HepG2 (cell line): Measurements from ENCODE around the gene HES7. TPM values are rescaled to one million over a fixed set of nuclear protein-coding genes. Genes with fewer than 3 reads are reported as not detected.

Source experiments
- ATAC-seq: fragments of 200-7000 bp; cut with Tn5 transposase; 3 replicates; pipeline ENCODE4 v1.9.1; 2020; ENCODE audit warnings: mild to moderate bottlenecking, moderate library complexity
- BruUV-seq: library from RNA; stranded (reverse); fragments of 400-500 nt; replicated peaks from 2 replicates; lab custom pipeline; 2021; lab: Mats Ljungman, UMichigan
- CTCF ChIA-PET: fragments of 300-600 bp; formaldehyde crosslinking; extraction: SDS; loops from one replicate; lab custom pipeline; 2021; ENCODE audit warnings: low total read pairs, inconsistent platforms, low intra/inter-chr PET ratio; lab: Yijun Ruan, JAX
- POLR2A ChIA-PET: fragments of 350-600 bp; sonication (Branson Sonifier 250); formaldehyde crosslinking; loops from one replicate; lab custom pipeline; 2020; ENCODE audit warnings: antibody characterized with exemption, inconsistent platforms; lab: Yijun Ruan, JAX
- DNase-seq: peaks from one replicate; pipeline ENCODE4 v3.0.0-alpha.2; 2015; ENCODE audit warnings: low spot score
- FAIRE-seq: peaks from 3 replicates; lab custom pipeline; 2011; peaks lifted over from hg19 to GRCh38; lab: Jason Lieb, UNC
- H2AFZ ChIP-seq: one replicate; pipeline ENCODE4 v1.6.1; 2011; ENCODE audit warnings: low read length, inconsistent platforms
- H3K27ac ChIP-seq: fragments of 300-600 bp; 3 replicates; pipeline ENCODE4 v1.8.0; 2011; ENCODE audit warnings: mixed run types, mild to moderate bottlenecking, mixed read lengths, low read length, inconsistent platforms; ENCODE audit not compliant: insufficient read depth; ENCODE audit errors: extremely low read length
- H3K27me3 ChIP-seq, 2 experiments: fragments of 200-600 bp in 1 of 2; 2 replicates in 1 of 2; 3 replicates in 1 of 2; pipeline versions ENCODE4 v1.6.0 to v1.8.0; 2011; ENCODE audit warnings: low read length in 2 of 2, mild to moderate bottlenecking in 2 of 2, moderate library complexity in 2 of 2, inconsistent platforms in 1 of 2; ENCODE audit not compliant: insufficient read depth in 2 of 2, control insufficient read depth in 1 of 2
- H3K36me3 ChIP-seq, 2 experiments: fragments of 200-600 bp in 1 of 2; replicated peaks in 1 of 2; 2 replicates in 1 of 2; 3 replicates in 1 of 2; pipeline versions ENCODE4 v1.5.1 to v1.8.0; 2011; ENCODE audit warnings: low read length in 2 of 2, inconsistent platforms in 1 of 2; ENCODE audit not compliant: insufficient read depth in 2 of 2, control insufficient read depth in 1 of 2
- H3K4me1 ChIP-seq: 2 replicates; pipeline ENCODE4 v1.5.1; 2012; ENCODE audit warnings: low read length, inconsistent platforms; ENCODE audit not compliant: insufficient read depth
- H3K4me2 ChIP-seq: 2 replicates; pipeline ENCODE4 v1.6.0; 2011; ENCODE audit warnings: low read depth, low read length, inconsistent platforms
- H3K4me3 ChIP-seq, 3 experiments: fragments of 200-600 bp in 1 of 3; sonication (generic), shearing (Covaris generic) in 1 of 3; replicated peaks in 1 of 3; 2 replicates each; pipeline ENCODE4 v1.5.1; 2011 to 2016; ENCODE audit warnings: low read length in 3 of 3, inconsistent platforms in 2 of 3, low read depth in 2 of 3, mild to moderate bottlenecking in 2 of 3, control low read depth in 1 of 3, mixed read lengths in 1 of 3; ENCODE audit not compliant: insufficient read depth in 1 of 3
- H3K79me2 ChIP-seq: one replicate; pipeline ENCODE4 v1.6.1; 2011; ENCODE audit warnings: low read length, inconsistent platforms; ENCODE audit not compliant: insufficient read depth
- H3K9ac ChIP-seq: 2 replicates; pipeline ENCODE4 v1.6.0; 2011; ENCODE audit warnings: mild to moderate bottlenecking, low read depth, low read length, inconsistent platforms; ENCODE audit not compliant: insufficient read depth
- H3K9me3 ChIP-seq: 2 replicates; pipeline ENCODE4 v1.5.1; 2012; ENCODE audit warnings: mild to moderate bottlenecking, low read length
- H4K20me1 ChIP-seq: 2 replicates; pipeline ENCODE4 v1.6.0; 2011; ENCODE audit warnings: inconsistent platforms, mild to moderate bottlenecking, low read length, moderate library complexity; ENCODE audit not compliant: insufficient read depth
- BRD4 ChIP-seq: sonication (generic); formaldehyde crosslinking; IDR thresholded peaks from 2 replicates; pipeline ENCODE4 v1.4.0; 2020; ENCODE audit warnings: missing genetic modification reagents
- CBX5 ChIP-seq: sonication (generic); formaldehyde crosslinking; IDR thresholded peaks from 2 replicates; pipeline ENCODE4 v1.4.0; 2020; ENCODE audit warnings: missing genetic modification reagents, borderline replicate concordance
- NFKB2 ChIP-seq: sonication (generic); formaldehyde crosslinking; IDR thresholded peaks from 2 replicates; pipeline ENCODE4 v1.4.0; 2020; ENCODE audit warnings: missing genetic modification reagents, borderline replicate concordance
- PCBP1 ChIP-seq: fragments of 200-400 bp; formaldehyde crosslinking; IDR thresholded peaks from 2 replicates; pipeline ENCODE4 v1.6.1; 2017; ENCODE audit warnings: mild to moderate bottlenecking, low read depth, low read length, borderline replicate concordance
- SAP130 ChIP-seq: IDR thresholded peaks from 2 replicates; pipeline ENCODE4 v1.6.1; 2016; ENCODE audit warnings: low read depth
- TEAD2 ChIP-seq: sonication (generic); formaldehyde crosslinking; IDR thresholded peaks from 2 replicates; pipeline ENCODE4 v1.9.0; 2021; ENCODE audit warnings: missing genetic modification reagents
- ZNF383 ChIP-seq: sonication (generic); formaldehyde crosslinking; IDR thresholded peaks from 2 replicates; pipeline ENCODE4 v1.4.0; 2020; ENCODE audit warnings: missing genetic modification reagents, mild to moderate bottlenecking, borderline replicate concordance
- ZNF556 ChIP-seq: sonication (generic); formaldehyde crosslinking; IDR thresholded peaks from 2 replicates; pipeline ENCODE4 v1.4.0; 2020; ENCODE audit warnings: mild to moderate bottlenecking, missing genetic modification reagents, borderline replicate concordance
- ZNF768 ChIP-seq: sonication (generic); formaldehyde crosslinking; IDR thresholded peaks from 2 replicates; pipeline ENCODE4 v1.4.0; 2020; ENCODE audit warnings: missing genetic modification reagents
- WGBS: methylation state at CpG from one replicate; pipeline ENCODE4 v1.1.6; 2017; ENCODE audit warnings: low lambda C conversion rate; 5-methylcytosine and 5-hydroxymethylcytosine counted together
- in situ Hi-C: cut with HindIII; loops from 2 replicates; pipeline ENCODE4 v1.10.0; 2017; ENCODE audit warnings: low pct_unique_long_range_greater_than_20kb; ENCODE audit not compliant: extremely low pct_ligation_motif_present
- intact Hi-C: fragments of 100-400 bp; cut with micrococcal nuclease; formaldehyde crosslinking; loops from one replicate; pipeline ENCODE4 v1.10.0; 2022; ENCODE audit not compliant: unreplicated experiment
- polyA plus RNA-seq, 8 experiments: library from polyadenylated mRNA; depleted of rRNA in 3 of 8; stranded (reverse) in 7 of 8; unstranded in 1 of 8; fragments of >200 nt; fragmentation: Illumina TruSeq in 4 of 8; extraction: Trizol in 4 of 8; gene quantifications; 2 replicates each; pipeline versions ENCODE4 v1.2.1 to v1.2.3, GENCODE V29; 2011 to 2016; ENCODE audit warnings: low read depth in 4 of 8, missing spikeins in 1 of 8, mixed read lengths in 1 of 8; ENCODE audit not compliant: insufficient read depth in 1 of 8
- total RNA-seq, 5 experiments: library from RNA; depleted of rRNA; stranded (reverse); fragments of >200 nt; fragmentation: Illumina TruSeq; extraction: Trizol; gene quantifications; 2 replicates each; pipeline ENCODE4 v1.2.3, GENCODE V29; 2016; ENCODE audit warnings: low read depth in 1 of 5
- TF ChIP-seq, protein P1 (sequence below): sonication (generic); formaldehyde crosslinking; IDR thresholded peaks from 2 replicates; pipeline ENCODE4 v1.8.1; 2022; ENCODE audit warnings: mild to moderate bottlenecking, missing genetic modification reagents
- TF ChIP-seq, protein P2 (sequence below): IDR thresholded peaks from 2 replicates; pipeline ENCODE4 v1.4.0; 2020; ENCODE audit warnings: mild to moderate bottlenecking, missing genetic modification reagents
- TF ChIP-seq, protein P3 (sequence below): sonication (generic); formaldehyde crosslinking; IDR thresholded peaks from 2 replicates; pipeline ENCODE4; 2020; ENCODE audit warnings: missing genetic modification reagents, mild to moderate bottlenecking, borderline replicate concordance

Gene HES7
- total and polyA plus RNA-seq, 2 of the 13 experiments (the other 11 are each of a cell fraction or from before 2014, with no cell fraction given), result not detected

DNA sequence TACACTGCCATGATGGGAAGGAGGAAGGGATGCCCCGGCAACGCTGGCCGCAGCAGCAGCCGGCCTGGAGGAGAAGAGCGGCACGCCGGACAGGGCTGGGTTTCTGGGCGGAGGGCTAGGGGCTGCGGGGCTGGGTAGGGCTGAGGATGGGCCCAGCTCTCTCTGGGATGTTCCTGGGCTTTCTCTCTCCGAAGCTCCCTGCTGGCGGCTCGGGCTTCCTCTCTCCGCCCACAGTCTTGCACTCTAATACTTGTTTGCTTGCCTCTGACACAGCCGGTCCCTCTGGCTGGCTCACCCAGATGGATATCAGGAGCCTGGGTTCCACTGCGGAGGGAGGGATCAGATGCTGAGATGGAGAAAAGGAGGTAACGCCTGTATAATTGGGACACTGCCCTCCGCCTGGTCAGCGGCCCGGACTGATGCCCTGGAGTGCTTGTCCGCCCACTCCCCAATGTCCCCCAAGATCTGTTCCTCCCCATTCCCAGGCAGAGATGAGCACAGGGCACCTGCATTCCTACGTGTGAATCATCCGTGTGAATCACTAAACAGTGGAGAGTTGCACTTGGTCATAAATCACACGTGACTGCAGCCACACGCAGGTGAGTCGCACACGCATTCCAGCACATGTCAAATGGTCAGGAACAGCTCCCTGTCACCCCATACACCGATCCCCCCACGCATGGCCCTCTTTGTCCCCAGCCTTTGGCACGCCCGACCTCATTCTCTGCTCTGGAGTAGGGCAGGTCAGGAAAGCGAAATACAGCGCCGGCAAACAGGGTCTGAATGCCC, 5.7 kb downstream of the HES7 start, which contains the start of gene ALOXE3:
TSS of gene ALOXE3 (minus strand) at position 535 of the 789 bp plus-strand sequence. CDS start at position 11, 524 bp downstream.
- peak within 1 kb of the TSS; percentile 62 for H3K9ac ChIP-seq
- no peak for FAIRE-seq
- H3K79me2 ChIP-seq, result no peaks in the 10 kb centered on the region
- peaks cover 44% of the 10 kb centered on the region for H3K4me1 ChIP-seq
- 1% methylated on average over 27 of the region's 33 CpGs for WGBS
- H3K4me2 ChIP-seq, result peak within 1 kb of the TSS; percentile 100
- intact Hi-C loops (loop anchor here (1.0 to 5.0 kb wide), 4 partner anchors 8 to 69 kb away; no protein-coding TSS in a partner anchor), in situ Hi-C loops (loop anchor here (5.0 kb wide), 1 partner anchor 46 kb away; no protein-coding TSS in a partner anchor)
- CTCF ChIA-PET, result interaction anchor here (1.6 kb wide), 1 partner anchor 24 kb away, joined by 12 read pairs; no protein-coding TSS in a partner anchor
- ATAC-seq, result peak; percentile 16
- H3K36me3 ChIP-seq, result no peaks in the 10 kb centered on the region
- peaks cover 11% of the 10 kb centered on the region; the same call in 1 of the 2 replicates for H4K20me1 ChIP-seq
- H3K4me3 ChIP-seq, result peak within 1 kb of the TSS; percentile 68 to 95 (median 94)
- peak within 1 kb of the TSS; percentile 74 for H2AFZ ChIP-seq
- peaks cover 4 to 51% of the 10 kb centered on the region in 2 experiments for H3K27me3 ChIP-seq
- peak; percentile 49 for DNase-seq
- POLR2A ChIA-PET, result interaction anchor here (0.6 to 5.1 kb wide), 5 partner anchors 8 to 175 kb away, joined by 3 to 35 read pairs (median 4); no protein-coding TSS in a partner anchor
- no TSS peak for BruUV-seq
- no peaks in the 10 kb centered on the region for H3K9me3 ChIP-seq
- peak within 1 kb of the TSS; percentile 10 for H3K27ac ChIP-seq
- TF ChIP-seq CBX5 (CRISPR knock-in tag), result 0 out of 2 replicates have a peak, but pooled peaks have one; percentile 10
- 0 out of 2 replicates have a peak, but pooled peaks have one; percentile 7 for TF ChIP-seq ZNF556
- TF ChIP-seq SAP130 (CRISPR knock-in tag), result peak; percentile 2; the same call in 1 of the 2 replicates
- TF ChIP-seq NFKB2, result peak; percentile 30; the same call in 1 of the 2 replicates
- 0 out of 2 replicates have a peak, but pooled peaks have one; percentile 51 for TF ChIP-seq BRD4
- TF ChIP-seq, protein P1, sequence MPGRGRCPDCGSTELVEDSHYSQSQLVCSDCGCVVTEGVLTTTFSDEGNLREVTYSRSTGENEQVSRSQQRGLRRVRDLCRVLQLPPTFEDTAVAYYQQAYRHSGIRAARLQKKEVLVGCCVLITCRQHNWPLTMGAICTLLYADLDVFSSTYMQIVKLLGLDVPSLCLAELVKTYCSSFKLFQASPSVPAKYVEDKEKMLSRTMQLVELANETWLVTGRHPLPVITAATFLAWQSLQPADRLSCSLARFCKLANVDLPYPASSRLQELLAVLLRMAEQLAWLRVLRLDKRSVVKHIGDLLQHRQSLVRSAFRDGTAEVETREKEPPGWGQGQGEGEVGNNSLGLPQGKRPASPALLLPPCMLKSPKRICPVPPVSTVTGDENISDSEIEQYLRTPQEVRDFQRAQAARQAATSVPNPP (CRISPR knock-in tag), result no peak
- no peak for TF ChIP-seq ZNF768 (CRISPR knock-in tag)
- TF ChIP-seq, protein P2, sequence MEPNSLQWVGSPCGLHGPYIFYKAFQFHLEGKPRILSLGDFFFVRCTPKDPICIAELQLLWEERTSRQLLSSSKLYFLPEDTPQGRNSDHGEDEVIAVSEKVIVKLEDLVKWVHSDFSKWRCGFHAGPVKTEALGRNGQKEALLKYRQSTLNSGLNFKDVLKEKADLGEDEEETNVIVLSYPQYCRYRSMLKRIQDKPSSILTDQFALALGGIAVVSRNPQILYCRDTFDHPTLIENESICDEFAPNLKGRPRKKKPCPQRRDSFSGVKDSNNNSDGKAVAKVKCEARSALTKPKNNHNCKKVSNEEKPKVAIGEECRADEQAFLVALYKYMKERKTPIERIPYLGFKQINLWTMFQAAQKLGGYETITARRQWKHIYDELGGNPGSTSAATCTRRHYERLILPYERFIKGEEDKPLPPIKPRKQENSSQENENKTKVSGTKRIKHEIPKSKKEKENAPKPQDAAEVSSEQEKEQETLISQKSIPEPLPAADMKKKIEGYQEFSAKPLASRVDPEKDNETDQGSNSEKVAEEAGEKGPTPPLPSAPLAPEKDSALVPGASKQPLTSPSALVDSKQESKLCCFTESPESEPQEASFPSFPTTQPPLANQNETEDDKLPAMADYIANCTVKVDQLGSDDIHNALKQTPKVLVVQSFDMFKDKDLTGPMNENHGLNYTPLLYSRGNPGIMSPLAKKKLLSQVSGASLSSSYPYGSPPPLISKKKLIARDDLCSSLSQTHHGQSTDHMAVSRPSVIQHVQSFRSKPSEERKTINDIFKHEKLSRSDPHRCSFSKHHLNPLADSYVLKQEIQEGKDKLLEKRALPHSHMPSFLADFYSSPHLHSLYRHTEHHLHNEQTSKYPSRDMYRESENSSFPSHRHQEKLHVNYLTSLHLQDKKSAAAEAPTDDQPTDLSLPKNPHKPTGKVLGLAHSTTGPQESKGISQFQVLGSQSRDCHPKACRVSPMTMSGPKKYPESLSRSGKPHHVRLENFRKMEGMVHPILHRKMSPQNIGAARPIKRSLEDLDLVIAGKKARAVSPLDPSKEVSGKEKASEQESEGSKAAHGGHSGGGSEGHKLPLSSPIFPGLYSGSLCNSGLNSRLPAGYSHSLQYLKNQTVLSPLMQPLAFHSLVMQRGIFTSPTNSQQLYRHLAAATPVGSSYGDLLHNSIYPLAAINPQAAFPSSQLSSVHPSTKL (CRISPR knock-in tag), result 0 out of 2 replicates have a peak, but pooled peaks have one; percentile 3
- no peak for TF ChIP-seq TEAD2
- TF ChIP-seq PCBP1, result no peak
- TF ChIP-seq ZNF383 (CRISPR knock-in tag), result no peak
- TF ChIP-seq, protein P3, sequence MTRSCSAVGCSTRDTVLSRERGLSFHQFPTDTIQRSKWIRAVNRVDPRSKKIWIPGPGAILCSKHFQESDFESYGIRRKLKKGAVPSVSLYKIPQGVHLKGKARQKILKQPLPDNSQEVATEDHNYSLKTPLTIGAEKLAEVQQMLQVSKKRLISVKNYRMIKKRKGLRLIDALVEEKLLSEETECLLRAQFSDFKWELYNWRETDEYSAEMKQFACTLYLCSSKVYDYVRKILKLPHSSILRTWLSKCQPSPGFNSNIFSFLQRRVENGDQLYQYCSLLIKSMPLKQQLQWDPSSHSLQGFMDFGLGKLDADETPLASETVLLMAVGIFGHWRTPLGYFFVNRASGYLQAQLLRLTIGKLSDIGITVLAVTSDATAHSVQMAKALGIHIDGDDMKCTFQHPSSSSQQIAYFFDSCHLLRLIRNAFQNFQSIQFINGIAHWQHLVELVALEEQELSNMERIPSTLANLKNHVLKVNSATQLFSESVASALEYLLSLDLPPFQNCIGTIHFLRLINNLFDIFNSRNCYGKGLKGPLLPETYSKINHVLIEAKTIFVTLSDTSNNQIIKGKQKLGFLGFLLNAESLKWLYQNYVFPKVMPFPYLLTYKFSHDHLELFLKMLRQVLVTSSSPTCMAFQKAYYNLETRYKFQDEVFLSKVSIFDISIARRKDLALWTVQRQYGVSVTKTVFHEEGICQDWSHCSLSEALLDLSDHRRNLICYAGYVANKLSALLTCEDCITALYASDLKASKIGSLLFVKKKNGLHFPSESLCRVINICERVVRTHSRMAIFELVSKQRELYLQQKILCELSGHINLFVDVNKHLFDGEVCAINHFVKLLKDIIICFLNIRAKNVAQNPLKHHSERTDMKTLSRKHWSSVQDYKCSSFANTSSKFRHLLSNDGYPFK (CRISPR knock-in tag), result peak; percentile 38; the same call in 1 of the 2 replicates
